MM.1S (cell line): ENCODE measurements around the gene TP53BP2.

Experiments
- DNase-seq: peaks from one replicate; pipeline ENCODE4 v3.0.0-alpha.2; 2015
- H2AFZ ChIP-seq: fragments of 300-600 bp; sonication (generic); 2 replicates; pipeline ENCODE4 v1.6.0; 2016; ENCODE audit warnings: antibody characterized with exemption, low read length
- H3F3A ChIP-seq: fragments of 300-600 bp; sonication (generic); 2 replicates; pipeline ENCODE4 v1.6.1; 2016; ENCODE audit warnings: mild to moderate bottlenecking, antibody characterized with exemption, low read length, moderate library complexity, mixed read lengths; ENCODE audit not compliant: insufficient read depth
- H3K27ac ChIP-seq: fragments of 300-600 bp; sonication (generic); 2 replicates; pipeline ENCODE4 v1.5.1; 2016; ENCODE audit warnings: mild to moderate bottlenecking, low read length
- H3K27me3 ChIP-seq: fragments of 300-600 bp; sonication (generic); replicated peaks from 2 replicates; pipeline ENCODE4 v1.6.0; 2016; ENCODE audit warnings: low read length; ENCODE audit not compliant: insufficient read depth
- H3K36me3 ChIP-seq: fragments of 300-600 bp; sonication (generic); replicated peaks from 2 replicates; pipeline ENCODE4 v1.6.1; 2016; ENCODE audit warnings: mild to moderate bottlenecking, low read length, mixed read lengths; ENCODE audit not compliant: insufficient read depth
- H3K4me1 ChIP-seq: fragments of 300-600 bp; sonication (generic); 2 replicates; pipeline ENCODE4 v1.6.1; 2016; ENCODE audit warnings: low read length, mixed read lengths
- H3K4me2 ChIP-seq: fragments of 300-600 bp; sonication (generic); 2 replicates; pipeline ENCODE4 v1.6.0; 2016; ENCODE audit warnings: low read depth, low read length
- H3K4me3 ChIP-seq: fragments of 300-600 bp; sonication (generic); 2 replicates; pipeline ENCODE4 v1.5.1; 2016; ENCODE audit warnings: low read length, mixed read lengths
- H3K79me2 ChIP-seq: fragments of 300-600 bp; sonication (generic); 2 replicates; pipeline ENCODE4 v1.6.1; 2016; ENCODE audit warnings: mixed run types, low read length, mixed read lengths
- H3K9ac ChIP-seq: fragments of 300-600 bp; sonication (generic); 2 replicates; pipeline ENCODE4 v1.6.1; 2016; ENCODE audit warnings: low read length, mixed read lengths
- H3K9me2 ChIP-seq: fragments of 300-600 bp; sonication (generic); replicated peaks from 2 replicates; pipeline ENCODE4 v1.6.1; 2016; ENCODE audit warnings: mild to moderate bottlenecking, low read length, mixed read lengths; ENCODE audit not compliant: insufficient read depth
- H3K9me3 ChIP-seq: fragments of 300-600 bp; sonication (generic); replicated peaks from 2 replicates; pipeline ENCODE4 v1.6.1; 2016; ENCODE audit warnings: mild to moderate bottlenecking, low read length, mixed read lengths; ENCODE audit not compliant: insufficient read depth
- H4K20me1 ChIP-seq: fragments of 300-600 bp; sonication (generic); 2 replicates; pipeline ENCODE4 v1.6.1; 2016; ENCODE audit warnings: mild to moderate bottlenecking, low read length, moderate library complexity, mixed read lengths; ENCODE audit not compliant: insufficient read depth
- CTCF ChIP-seq: fragments of 300-600 bp; sonication (generic); IDR thresholded peaks from 2 replicates; pipeline ENCODE4 v1.5.1; 2016; ENCODE audit warnings: antibody characterized with exemption, low read length, mixed read lengths
- EZH2 ChIP-seq: fragments of 300-600 bp; sonication (generic); optimal IDR thresholded peaks from 2 replicates; pipeline ENCODE3; 2017; ENCODE audit warnings: low read depth, mild to moderate bottlenecking, antibody characterized with exemption, low read length, mixed read lengths
- EZH2phosphoT487 ChIP-seq: fragments of 300-600 bp; sonication (generic); IDR thresholded peaks from 2 replicates; pipeline ENCODE4 v1.6.1; 2018; ENCODE audit warnings: antibody characterized with exemption, low read length

TP53BP2 gene

GRCh38 chr1:223887747-223888418, 42.1 kb upstream of the TP53BP2 start:
- H3K9ac ChIP-seq: no peak overlapping the region; the same call in 1 of the 2 replicates
- H3K4me2 ChIP-seq: peak overlapping the region; percentile 2; the same call in 1 of the 2 replicates
- no peak for DNase-seq
- no peaks in the 10 kb centered on the region for H3K36me3 ChIP-seq
- no peaks in the 10 kb centered on the region for H3K9me3 ChIP-seq
- H3K4me3 ChIP-seq: 0 out of 2 replicates have a peak overlapping the region, but pooled peaks have one; percentile 8
- H3K4me1 ChIP-seq: no peaks in the 10 kb centered on the region
- H3K27me3 ChIP-seq: no peaks in the 10 kb centered on the region
- H3K79me2 ChIP-seq: no peaks in the 10 kb centered on the region
- peak overlapping the region; percentile 20; the same call in 1 of the 2 replicates for H3K27ac ChIP-seq
- TF ChIP-seq EZH2phosphoT487: no peak
- TF ChIP-seq CTCF: no peak
- no peak for TF ChIP-seq EZH2
- H2AFZ ChIP-seq: peak overlapping the region; percentile 4; the same call in 1 of the 2 replicates
- no peaks in the 10 kb centered on the region for H3K9me2 ChIP-seq
- no peaks in the 10 kb centered on the region for H4K20me1 ChIP-seq
- H3F3A ChIP-seq: no peaks in the 10 kb centered on the region

GRCh38 chr1:223886516-223886921, 40.8 kb upstream of the TP53BP2 start:
- H3K27ac ChIP-seq: no peak overlapping the region
- H3K9me2 ChIP-seq: no peaks in the 10 kb centered on the region
- no peaks in the 10 kb centered on the region for H3F3A ChIP-seq
- no peaks in the 10 kb centered on the region for H3K27me3 ChIP-seq
- H3K36me3 ChIP-seq: no peaks in the 10 kb centered on the region
- TF ChIP-seq CTCF (no peak), EZH2 (no peak), EZH2phosphoT487 (no peak)
- no peaks in the 10 kb centered on the region for H4K20me1 ChIP-seq
- no peak overlapping the region for H3K4me3 ChIP-seq
- no peak overlapping the region for H2AFZ ChIP-seq
- H3K9me3 ChIP-seq: no peaks in the 10 kb centered on the region
- H3K4me1 ChIP-seq: no peaks in the 10 kb centered on the region
- H3K79me2 ChIP-seq: no peaks in the 10 kb centered on the region
- no peak overlapping the region for H3K4me2 ChIP-seq
- no peak for DNase-seq
- H3K9ac ChIP-seq: no peak overlapping the region

DNA sequence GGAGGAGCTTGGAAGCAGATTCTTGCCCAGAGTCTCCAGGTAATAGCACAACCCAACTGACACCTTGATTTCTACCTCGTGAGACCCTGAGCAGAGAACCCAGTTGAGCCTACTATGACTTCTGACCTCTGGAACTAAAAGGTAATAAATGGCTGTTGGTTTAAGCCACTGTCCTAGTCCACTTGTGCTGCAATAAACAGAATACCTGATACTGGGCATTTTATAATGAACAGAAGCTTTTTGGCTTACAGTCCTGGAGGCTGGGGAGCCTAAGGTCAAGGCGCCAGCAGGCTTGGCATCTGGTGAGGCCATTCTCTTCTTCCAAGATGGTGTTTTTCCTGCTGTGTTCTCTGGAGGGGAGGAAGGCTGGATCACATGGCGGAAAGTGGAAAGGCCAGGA, 39.9 kb upstream of the TP53BP2 start:
- Histone ChIP-seq H3K4me1 (no peaks in the 10 kb centered on the region), H3K9ac (no peak overlapping the region), H3K27me3 (no peaks in the 10 kb centered on the region), H3K27ac (no peak overlapping the region), H2AFZ (no peak overlapping the region), H3K4me2 (no peak overlapping the region), H3K36me3 (no peaks in the 10 kb centered on the region), H3K79me2 (no peaks in the 10 kb centered on the region), H4K20me1 (no peaks in the 10 kb centered on the region), H3K9me3 (no peaks in the 10 kb centered on the region), H3F3A (no peaks in the 10 kb centered on the region), H3K4me3 (no peak overlapping the region), H3K9me2 (no peaks in the 10 kb centered on the region)
- DNase-seq: no peak
- TF ChIP-seq CTCF (no peak), EZH2 (no peak), EZH2phosphoT487 (no peak)
